ENCODE measurements around the gene PA2G4.
A peak's percentile ranks its signal among the peaks of the same experiment; 100 is the strongest.
"Not testable (repeated sequence)": the region's sequence is repeated elsewhere in the genome, so short reads cannot be mapped to it uniquely, and the experiment has no call there.

The PA2G4 gene

DNA sequence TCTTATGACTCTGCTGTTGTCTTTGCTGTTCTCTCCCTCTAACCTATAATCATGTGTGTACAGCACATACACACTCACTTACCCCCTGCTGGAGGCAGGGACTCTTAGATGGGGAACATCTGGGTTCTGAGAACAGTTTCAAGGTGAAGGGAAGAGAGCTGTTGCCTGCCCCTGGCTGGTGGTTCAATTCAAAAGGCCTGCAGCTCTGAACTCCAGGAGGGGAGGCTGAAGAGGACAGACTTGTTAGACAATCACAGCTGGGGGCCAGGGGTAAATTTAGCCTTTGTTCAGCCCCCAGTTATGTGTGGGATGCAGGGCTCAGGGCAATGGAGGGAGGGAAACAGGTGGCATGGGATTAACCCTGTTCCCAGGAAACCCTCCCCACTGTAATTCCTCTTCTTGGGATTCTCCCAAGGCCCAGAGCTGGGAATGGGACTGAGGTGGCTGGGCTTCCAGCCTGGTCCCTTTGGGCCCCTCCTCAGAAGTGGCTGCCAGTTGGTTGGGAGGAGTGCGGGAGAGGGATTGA is 50.0 kb downstream of the PA2G4 start:
- no peak for DNase-seq

DNA sequence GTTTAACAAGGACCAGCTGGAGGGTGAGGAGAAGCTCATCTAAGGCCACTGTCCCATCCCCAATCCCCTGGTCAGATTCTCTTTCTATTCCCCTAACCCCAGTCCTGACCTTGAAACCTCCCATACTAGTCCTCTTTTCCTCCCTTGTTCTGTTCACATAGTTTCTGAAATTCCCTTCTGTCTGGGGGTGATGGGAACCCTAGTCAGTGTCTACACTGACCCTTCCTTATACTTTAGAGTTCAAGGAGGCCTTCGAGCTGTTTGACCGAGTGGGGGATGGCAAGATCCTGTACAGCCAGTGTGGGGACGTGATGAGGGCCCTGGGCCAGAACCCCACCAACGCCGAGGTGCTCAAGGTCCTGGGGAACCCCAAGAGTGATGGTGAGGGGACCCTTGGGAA is 50.5 kb downstream of the PA2G4 start:
- DNase-seq = no peak

DNA sequence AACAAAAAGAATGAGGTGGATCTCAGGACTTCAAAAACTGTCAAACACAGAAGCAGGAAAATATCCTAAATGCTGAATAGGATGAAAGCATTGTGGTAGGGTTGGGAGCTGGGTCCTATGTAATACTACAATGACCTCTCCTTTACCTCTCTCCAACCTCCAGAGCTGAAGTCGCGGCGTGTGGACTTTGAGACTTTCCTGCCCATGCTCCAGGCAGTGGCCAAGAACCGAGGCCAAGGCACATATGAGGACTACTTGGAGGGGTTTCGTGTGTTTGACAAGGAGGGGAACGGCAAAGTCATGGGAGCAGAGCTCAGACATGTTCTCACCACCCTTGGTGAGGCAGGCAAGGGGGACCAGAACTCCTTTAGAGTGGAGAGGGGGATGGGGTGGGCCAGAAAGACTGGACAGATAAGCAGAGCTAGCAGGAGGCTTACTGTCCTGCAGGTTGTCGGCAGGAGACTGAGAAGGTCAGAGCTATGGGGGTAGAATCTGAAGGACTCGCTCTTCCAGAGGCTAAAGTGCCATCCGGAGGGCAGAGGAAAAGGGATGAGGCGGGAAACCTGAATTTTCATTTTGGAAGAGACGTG is 51.0 kb downstream of the PA2G4 start:
- DNase-seq = no peak

DNA sequence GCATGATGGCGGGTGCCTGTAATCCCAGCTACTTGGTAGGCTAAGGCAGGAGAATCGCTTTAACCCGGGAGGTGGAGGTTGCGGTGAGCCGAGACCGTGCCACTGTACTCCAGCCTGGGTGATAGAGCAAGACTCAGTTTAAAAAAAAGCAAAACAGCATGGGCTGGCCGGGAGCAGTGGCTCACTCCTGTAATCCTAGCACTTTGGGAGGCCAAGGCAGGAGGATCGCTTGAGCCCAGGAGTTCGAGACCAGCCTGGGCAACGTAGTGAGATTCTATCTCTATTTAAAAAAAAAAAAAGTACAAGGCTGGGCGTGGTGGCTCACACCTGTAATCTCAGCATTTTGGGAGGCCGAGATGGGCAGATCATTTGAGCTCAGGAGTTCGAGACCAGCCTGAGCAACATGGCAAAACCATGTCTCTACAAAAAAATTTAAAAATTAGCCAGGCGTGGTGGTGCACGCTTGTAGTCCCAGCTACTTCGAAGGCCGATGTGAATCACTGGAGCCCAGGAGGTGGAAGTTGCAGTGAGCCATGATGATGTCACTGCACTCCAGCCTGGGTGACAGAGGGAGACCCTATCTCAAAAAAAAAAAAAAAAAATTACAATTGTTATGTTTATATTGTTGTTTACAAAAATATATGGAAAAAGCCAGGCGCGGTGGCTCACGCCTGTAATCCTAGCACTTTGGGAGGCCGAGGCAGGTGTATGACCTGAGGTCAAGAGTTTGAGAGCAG is 52.3 kb downstream of the PA2G4 start:
- not testable (repeated sequence) for DNase-seq

DNA sequence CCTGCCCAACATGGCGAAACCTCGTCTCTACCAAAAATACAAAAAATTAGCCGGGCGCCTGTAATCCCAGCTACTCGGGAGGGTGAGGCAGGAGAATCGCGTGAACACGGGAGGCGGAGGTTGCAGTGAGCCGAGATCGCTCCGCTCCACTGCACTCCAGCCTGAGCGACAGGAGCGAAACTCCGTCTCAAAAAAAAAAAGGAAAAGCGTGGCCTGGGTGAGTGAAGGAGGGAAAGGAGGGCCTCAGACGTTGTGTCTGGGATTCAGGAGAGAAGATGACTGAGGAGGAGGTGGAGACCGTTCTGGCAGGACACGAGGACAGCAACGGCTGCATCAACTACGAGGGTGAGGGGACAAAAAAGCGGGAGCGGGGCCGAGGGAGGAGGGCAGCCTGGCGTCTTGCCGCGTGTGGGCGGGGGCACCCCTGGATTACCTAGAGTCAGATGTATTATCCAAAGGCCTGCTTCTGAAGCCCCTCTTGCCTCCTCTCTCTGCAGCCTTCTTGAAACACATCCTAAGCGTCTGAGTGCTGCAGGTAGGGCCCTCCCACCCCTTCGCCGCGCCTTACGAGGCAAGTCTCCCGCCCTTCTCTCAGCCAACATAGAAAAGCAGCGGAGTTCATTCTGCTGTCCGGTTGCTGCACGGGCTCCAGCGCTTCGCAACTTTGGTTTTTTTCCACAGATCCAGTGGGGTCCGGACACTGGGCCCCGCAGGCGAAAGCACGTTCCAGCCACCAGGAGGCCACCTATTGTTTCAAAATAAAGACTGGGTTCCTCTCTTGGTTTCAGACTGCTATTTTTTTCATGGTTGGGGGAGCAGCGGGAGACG is 53.1 kb downstream of the PA2G4 start:
- peak; percentile 75 to 90 for DNase-seq

DNA sequence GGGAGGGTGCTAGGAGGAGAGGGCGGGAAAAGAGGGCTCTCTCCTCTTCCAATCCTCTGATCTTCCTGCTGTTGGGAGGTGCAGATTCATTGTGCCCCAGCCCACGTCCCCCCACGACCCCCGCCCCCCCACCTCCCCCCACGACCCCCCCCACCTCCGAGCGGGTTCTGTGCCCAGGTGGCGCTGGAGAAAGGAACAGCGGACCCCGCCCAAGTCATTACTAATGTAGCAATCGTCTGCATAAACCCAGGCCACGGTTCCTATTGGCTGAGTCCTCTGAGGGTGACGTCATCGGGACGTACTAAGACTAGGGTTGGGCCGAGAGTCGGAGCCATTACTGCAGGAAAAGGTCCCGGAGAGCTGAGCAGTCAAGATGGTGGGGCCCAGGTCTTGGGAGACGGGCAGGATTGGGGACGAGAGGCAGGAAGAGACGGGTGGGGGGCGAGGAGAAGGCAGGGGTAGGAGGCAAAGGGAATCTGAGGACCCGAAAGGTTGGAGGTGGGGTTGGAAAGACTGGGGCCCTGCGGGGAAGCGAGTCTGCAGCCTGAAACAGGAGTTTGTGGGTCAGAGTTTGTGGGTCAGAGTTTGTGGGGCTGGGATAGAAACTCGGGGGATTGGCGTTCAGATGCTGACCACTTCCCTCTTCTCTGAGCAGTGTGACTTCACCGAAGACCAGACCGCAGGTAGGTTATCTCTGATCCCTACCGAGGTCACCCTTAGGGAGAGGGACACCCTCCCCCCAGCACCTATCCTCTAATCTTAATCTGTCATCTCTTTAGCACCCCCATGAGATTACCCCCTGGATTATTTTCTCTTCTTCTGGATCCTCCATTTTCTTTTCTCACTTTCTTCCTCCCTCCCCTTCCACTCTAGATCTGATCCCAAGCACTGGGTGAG is 53.9 kb downstream of the PA2G4 start, which contains the start of gene MYL6:
Gene MYL6 (plus strand): TSS at position 331 of the 897 bp plus-strand sequence. CDS start 43 bp downstream, at position 374.
- DNase-seq = peak; percentile 96 to 99

DNA sequence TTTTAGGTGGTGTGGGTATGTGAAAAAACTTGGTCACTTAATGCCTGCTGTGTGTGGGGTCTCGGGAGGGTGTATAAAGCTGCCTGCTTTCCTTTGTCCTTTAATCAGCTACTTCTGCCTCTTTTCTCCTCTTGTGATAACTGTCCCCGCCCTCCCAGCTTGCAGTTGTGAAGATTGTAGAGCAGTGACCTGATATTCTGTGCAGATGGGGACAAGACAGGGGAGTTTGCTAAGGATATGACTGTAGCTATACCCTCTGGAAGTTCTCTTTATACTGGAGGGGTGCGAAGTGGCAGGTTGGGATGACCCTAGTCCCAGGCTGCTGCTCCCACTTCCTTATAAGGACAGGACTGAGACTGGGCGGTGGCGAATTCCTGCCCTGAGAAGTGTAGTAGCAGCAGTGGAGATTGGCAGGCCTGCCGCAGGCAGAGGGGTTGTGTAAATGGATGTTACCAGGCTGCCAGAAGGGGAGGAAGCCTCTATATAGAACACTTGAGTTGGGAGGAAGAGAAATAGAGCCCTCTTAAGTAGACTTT is 54.6 kb downstream of the PA2G4 start:
- DNase-seq = peak in 1 of 2 experiments; percentile 53

DNA sequence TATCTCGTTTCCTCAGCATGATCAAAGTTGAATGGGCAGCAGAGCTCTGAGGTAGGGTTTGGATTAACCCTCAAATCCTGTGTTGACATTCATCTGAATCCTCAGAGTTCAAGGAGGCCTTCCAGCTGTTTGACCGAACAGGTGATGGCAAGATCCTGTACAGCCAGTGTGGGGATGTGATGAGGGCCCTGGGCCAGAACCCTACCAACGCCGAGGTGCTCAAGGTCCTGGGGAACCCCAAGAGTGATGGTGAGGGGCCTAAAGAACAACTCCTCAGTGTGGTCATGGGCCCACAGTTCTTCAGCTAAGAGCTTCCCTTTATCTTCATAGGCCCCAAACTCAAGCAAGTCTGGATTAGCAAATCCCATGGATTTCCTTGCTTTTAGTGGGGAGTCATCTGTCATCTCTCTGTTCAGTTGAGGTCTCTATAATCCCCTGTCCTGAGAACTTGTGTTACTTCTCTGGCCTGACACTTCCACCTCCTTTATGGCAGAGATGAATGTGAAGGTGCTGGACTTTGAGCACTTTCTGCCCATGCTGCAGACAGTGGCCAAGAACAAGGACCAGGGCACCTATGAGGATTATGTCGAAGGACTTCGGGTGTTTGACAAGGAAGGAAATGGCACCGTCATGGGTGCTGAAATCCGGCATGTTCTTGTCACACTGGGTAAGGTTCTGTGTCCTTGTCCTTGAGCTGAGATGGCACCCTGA is 55.3 kb downstream of the PA2G4 start:
- no peak for DNase-seq

DNA sequence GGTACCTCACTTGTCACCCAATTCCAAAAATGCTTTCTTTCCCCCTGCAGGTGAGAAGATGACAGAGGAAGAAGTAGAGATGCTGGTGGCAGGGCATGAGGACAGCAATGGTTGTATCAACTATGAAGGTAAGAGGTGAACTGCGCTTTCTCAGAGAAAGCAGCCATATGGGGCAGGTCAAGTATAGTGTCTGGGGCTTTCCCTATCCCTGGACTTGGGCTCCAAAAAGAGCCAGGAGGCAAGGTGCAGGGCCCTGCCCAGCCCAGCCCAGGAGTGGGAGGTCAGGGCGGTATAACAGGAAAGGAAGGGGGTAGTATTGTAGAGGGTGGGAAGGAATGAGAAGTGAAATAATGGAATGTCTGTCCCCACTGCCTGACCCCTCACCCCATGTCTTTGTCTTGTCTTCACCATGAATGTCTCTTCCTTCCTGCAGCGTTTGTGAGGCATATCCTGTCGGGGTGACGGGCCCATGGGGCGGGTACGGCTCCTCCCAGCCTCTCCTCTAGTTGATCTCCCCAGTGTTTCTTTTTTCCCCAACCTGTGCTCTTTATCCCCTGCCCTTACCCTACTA is 55.9 kb downstream of the PA2G4 start:
- no peak for DNase-seq

DNA sequence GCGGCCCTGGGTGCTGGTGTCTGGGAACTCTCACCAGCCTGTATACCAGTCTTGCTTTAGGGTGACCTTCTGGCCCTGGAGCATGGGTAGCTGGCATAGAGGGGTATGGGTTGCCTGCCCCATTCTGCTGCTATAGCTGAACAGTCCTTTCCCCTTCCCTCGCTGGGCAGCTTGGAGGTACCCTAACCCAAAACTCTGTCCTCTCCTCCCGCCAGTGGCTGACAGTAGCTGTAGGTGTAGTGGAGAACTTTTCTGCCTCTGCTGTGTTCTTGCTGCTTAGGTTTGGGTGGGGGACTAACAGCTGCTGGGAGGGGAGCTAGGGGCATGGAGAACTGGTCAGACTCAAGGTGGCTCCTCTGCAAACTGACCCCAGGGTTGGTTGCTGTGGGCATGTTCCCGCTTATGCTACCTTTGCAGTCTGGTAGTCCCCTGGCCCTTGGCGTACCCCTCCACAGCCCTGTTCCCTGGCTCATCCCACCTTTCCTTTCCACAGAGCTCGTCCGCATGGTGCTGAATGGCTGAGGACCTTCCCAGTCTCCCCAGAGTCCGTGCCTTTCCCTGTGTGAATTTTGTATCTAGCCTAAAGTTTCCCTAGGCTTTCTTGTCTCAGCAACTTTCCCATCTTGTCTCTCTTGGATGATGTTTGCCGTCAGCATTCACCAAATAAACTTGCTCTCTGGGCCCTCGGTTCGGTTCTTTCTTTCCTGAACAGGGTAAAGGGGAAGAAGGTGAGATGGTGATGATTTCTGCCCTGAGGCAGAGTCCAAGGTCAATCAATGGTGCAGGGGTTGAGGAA is 56.7 kb downstream of the PA2G4 start:
- DNase-seq = no peak

DNA sequence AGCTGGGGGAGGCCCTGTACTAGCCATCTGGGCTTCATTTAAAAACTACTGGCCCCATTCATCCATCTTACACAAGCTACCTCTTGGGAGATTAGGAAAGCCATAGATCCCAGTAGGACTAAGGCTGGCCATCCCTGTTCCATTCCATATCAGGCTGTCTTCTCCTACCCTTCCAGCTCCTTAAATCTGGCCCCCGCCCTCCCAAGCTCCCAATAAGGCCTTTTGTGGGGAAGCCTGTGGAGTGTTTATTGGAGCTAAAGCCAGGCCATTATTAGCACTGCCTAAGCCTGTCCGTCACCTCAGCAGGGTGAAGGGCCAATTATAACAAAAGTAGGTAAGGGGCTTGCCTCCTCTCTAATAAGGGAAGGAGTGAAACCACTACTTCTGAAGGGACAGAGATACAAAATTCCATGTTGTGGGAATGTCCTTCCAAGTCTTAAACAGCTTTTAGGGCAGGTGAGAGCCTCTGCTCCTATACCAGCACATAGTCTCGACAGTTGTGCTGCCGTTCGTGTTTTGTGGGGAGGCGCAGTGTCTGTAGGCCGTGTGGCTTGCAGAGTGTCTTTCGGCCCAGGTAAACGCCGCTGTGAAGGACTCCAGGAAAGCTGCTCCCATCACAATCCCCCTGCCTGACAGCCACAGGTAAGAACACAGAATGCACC is 57.5 kb downstream of the PA2G4 start:
- DNase-seq = no peak

DNA sequence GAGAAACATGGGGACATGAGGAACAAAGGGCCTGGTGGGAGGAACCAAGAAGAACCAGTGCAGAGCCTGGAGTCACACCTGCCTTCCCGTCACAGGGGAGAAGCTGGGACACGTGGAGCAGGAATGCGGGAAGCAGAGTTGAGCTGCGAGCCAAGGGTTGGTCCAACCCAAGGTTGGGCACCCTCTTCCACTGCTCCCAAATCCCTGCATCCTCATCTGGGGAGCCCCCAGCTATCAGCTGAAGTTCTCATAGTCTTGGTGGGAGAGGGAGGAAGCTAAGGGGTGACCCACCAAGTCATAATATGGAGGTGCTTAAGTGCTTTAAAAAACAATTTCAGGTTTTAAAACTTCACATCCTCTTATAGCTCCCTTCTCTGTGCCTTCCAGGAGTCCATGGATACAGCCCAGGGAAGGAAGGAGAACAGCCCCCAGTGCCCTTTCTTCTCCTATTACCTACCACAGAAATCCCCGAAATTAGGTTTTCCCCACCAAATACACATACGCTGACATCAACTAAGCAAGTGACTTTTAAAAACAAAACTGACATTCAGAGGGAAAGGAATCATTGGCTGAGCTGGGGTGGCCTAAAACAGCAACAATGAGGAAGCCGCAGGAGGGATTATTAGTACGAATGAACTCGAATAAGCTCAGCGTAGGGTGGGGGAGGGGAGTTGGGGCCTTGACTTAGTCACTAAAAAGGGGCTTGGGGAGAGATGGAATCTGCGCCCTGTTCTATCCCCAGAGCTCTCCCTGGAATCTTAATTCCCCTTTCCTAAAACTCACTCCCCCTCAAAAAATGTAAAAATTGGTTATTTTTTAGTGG is 58.3 kb downstream of the PA2G4 start:
- no peak for DNase-seq
